Dendritic cell treated with granulocyte-macrophage colony-stimulating factor and Interleukin-4, amounts not matched to agents 40 ng/mL and 50 ng/mL, for 4 days (primary cell): ENCODE results near the gene CD72.
A peak's percentile ranks its signal among the peaks of the same experiment; 100 is the strongest.

Experiments used
- H3K27ac Mint-ChIP-seq: one replicate; pipeline ENCODE4 v1.8.0; 2022; ENCODE audit warnings: mild to moderate bottlenecking, mixed read lengths
- H3K27me3 Mint-ChIP-seq: one replicate; pipeline ENCODE4 v1.8.0; 2022; ENCODE audit warnings: mild to moderate bottlenecking, mixed read lengths
- H3K36me3 Mint-ChIP-seq: one replicate; pipeline ENCODE4 v1.8.0; 2022; ENCODE audit warnings: low read depth, mixed read lengths
- H3K4me1 Mint-ChIP-seq: one replicate; pipeline ENCODE4 v1.8.0; 2022; ENCODE audit warnings: low read depth, mixed read lengths
- H3K4me3 Mint-ChIP-seq: one replicate; pipeline ENCODE4 v1.8.0; 2022; ENCODE audit warnings: mild to moderate bottlenecking, moderate library complexity, mixed read lengths
- H3K9me3 Mint-ChIP-seq: one replicate; pipeline ENCODE4 v1.8.0; 2022; ENCODE audit warnings: mixed read lengths
- intact Hi-C: fragments of 100-400 bp; cut with micrococcal nuclease; formaldehyde crosslinking; loops from one replicate; pipeline ENCODE4 v1.15.0; 2022

The CD72 gene, protein sequence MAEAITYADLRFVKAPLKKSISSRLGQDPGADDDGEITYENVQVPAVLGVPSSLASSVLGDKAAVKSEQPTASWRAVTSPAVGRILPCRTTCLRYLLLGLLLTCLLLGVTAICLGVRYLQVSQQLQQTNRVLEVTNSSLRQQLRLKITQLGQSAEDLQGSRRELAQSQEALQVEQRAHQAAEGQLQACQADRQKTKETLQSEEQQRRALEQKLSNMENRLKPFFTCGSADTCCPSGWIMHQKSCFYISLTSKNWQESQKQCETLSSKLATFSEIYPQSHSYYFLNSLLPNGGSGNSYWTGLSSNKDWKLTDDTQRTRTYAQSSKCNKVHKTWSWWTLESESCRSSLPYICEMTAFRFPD

DNA sequence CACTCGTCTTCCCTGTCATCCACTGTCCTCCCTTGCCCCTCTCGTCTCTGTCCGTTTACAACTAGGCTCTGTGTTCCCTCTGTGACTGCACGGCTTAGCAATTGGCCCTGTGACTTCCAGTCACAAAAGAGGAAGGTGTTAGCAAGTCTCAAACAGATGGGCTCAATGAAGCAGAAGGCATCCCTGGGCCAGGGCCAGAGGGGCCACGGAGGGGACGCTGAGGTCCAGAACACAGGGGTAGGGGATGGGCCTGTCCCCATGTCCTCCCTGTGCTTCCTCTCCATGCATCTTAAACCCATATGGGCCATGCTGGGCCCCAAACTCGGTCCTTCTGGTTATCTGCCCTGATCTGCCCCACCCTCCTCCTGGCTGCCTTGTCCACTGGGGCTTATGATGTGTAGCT, at the start of gene CD72:
Gene CD72, minus strand, starts transcription at position 89 of the 403 bp plus-strand sequence. CDS start 110 bp downstream, outside the sequence.
- peak within 1 kb of the TSS; percentile 76 for H3K27ac Mint-ChIP-seq
- peak within 1 kb of the TSS; percentile 60 for H3K4me3 Mint-ChIP-seq
- peaks cover 54% of the 10 kb centered on the region for H3K4me1 Mint-ChIP-seq
- no peaks in the 10 kb centered on the region for H3K9me3 Mint-ChIP-seq
- H3K27me3 Mint-ChIP-seq, result peaks cover 38% of the 10 kb centered on the region
- H3K36me3 Mint-ChIP-seq, result no peaks in the 10 kb centered on the region
- intact Hi-C loops, result no loop called here

DNA sequence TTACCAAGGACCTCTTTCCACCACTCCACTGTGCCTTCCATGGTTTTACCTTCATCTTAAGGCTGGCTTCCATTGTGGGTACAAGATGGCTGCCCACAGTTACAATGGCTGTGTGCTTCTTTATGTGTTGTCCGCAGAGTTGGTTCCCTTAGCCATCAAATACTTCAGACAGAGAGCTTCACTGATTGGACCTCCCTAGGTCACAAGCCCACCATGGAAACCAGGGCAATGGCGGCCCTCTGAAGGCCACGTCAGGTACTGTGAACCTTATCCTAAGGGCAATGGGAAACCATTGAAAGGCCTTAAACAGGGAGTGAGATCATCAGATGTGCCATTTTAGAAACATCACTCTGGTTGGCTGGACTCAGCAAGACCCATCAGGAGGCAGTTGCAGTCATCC, 49.7 kb upstream of the CD72 start:
- intact Hi-C loops, result no loop called here
- H3K27me3 Mint-ChIP-seq, result peaks cover 2% of the 10 kb centered on the region
- H3K4me1 Mint-ChIP-seq, result peaks cover 20% of the 10 kb centered on the region
- no peak overlapping the region for H3K4me3 Mint-ChIP-seq
- H3K9me3 Mint-ChIP-seq, result no peaks in the 10 kb centered on the region
- no peaks in the 10 kb centered on the region for H3K36me3 Mint-ChIP-seq
- H3K27ac Mint-ChIP-seq, result no peak overlapping the region

DNA sequence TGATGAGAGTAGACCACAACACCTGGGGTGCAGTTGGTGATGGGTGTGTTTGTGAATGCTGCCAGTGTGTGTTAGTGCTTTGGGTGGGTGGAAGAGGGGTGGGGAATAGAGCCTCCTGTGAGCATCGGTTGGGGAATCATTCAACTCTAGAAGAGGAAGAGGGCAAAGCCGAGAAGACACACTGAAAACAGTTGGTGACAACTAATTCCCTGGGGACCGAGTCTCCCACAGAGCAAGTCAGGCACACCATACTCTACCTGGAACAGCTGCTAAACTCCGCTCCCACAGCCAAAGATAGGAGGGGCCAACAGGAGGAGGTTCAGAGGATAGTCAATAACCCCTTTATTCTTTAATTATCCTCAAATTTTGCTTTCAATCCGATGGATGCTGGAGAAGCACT, 48.3 kb upstream of the CD72 start:
- Mint-ChIP-seq H3K36me3 (peaks cover 6% of the 10 kb centered on the region), H3K4me3 (no peak overlapping the region), H3K27me3 (peaks cover 2% of the 10 kb centered on the region), H3K4me1 (peaks cover 33% of the 10 kb centered on the region), H3K9me3 (no peaks in the 10 kb centered on the region), H3K27ac (no peak overlapping the region)
- intact Hi-C loops, result no loop called here

DNA sequence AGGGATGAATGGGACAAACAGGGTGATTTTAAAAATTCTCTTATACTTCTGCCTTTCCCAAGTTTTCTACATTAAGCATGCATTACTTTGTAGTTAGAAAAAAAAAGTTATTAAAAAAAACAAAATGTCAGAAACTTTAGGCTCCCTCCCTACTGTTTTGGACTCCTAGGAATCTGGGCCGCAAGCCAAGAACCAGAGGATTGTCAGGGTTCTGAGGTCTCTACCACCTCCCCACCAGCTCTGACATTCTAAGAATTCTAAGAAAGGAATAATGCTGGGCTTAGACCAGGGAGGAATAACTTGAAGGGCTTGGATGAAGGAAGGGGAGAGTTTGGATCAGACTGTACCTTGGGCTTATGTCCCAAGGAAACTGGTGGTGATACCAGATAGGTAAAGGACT, 47.8 kb upstream of the CD72 start:
- H3K27me3 Mint-ChIP-seq, result peaks cover 2% of the 10 kb centered on the region
- no peaks in the 10 kb centered on the region for H3K9me3 Mint-ChIP-seq
- H3K27ac Mint-ChIP-seq, result no peak overlapping the region
- peaks cover 11% of the 10 kb centered on the region for H3K36me3 Mint-ChIP-seq
- no peak overlapping the region for H3K4me3 Mint-ChIP-seq
- intact Hi-C loops, result no loop called here
- peaks cover 34% of the 10 kb centered on the region for H3K4me1 Mint-ChIP-seq

DNA sequence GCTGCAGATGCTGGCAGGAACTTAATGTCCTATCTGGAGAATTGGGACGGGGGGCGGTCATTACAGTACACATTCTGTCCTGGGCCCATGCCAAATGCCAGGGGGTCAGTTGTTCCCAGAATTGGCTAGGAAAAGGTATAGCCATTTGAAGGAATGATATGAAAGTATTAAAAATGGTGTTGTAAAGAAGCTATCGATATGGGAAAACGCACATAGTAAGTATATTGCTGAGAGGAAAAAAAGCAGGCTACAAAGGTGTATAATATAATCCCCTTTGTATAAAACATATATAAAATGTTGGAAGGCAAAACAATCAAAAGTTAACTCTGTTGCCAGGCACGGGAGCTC, 47.2 kb upstream of the CD72 start:
- Mint-ChIP-seq H3K27me3 (peaks cover 2% of the 10 kb centered on the region), H3K27ac (peak overlapping the region; percentile 56), H3K4me1 (peaks cover 40% of the 10 kb centered on the region), H3K36me3 (peaks cover 17% of the 10 kb centered on the region), H3K4me3 (peak overlapping the region; percentile 85), H3K9me3 (no peaks in the 10 kb centered on the region)
- intact Hi-C loops, result no loop called here

- peaks cover 24% of the 10 kb centered on the region for H3K36me3 Mint-ChIP-seq
- intact Hi-C loops, result no loop called here
- H3K4me1 Mint-ChIP-seq, result peaks cover 47% of the 10 kb centered on the region
- no peaks in the 10 kb centered on the region for H3K9me3 Mint-ChIP-seq
- peak within 1 kb of the TSS; percentile 85 for H3K4me3 Mint-ChIP-seq
- peak within 1 kb of the TSS; percentile 56 for H3K27ac Mint-ChIP-seq
- peaks cover 2% of the 10 kb centered on the region for H3K27me3 Mint-ChIP-seq
These were observed 46.6 kb upstream of the CD72 start, which contains the start of gene ARHGEF39 for GRCh38 chr9:35664531-35665470. Gene ARHGEF39 (minus strand): TSS chr9:35665195. CDS start chr9:35665169, 26 bp downstream.

GRCh38 chr9:35662437-35662836, 44.2 kb upstream of the CD72 start:
- intact Hi-C loops, result no loop called here
- no peaks in the 10 kb centered on the region for H3K27me3 Mint-ChIP-seq
- H3K36me3 Mint-ChIP-seq, result peaks cover 37% of the 10 kb centered on the region
- peaks cover 60% of the 10 kb centered on the region for H3K4me1 Mint-ChIP-seq
- H3K9me3 Mint-ChIP-seq, result no peaks in the 10 kb centered on the region
- peak overlapping the region; percentile 39 for H3K27ac Mint-ChIP-seq
- no peak overlapping the region for H3K4me3 Mint-ChIP-seq

DNA sequence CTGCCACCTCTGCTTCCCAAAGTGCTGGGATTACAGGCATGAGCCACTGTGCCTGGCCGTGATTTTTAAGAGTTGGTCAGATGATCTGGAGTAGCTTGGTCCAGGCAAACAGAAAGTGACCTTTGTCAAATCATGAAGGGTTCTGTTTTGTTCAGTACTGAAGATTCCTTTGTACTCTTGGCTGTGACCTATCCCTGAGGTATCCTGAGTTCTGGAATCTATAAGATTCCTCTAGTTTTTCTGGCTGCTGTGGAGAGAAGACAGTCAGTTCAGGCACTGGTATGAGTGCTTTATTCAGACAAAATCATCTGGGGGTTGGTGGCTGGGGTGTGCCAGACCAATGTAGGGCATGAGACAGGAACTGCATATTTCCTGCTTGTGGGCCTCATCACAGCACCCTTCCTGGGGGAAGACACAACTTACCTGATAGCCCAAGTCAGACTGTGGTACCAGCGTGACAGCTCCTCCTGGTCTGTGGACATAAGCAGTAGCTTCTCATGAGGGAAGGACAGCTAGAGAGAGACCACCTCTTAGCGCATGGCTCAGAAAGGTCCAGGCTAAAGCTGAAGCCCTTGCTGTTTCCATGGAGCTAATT, 43.6 kb upstream of the CD72 start:
- peaks cover 37% of the 10 kb centered on the region for H3K36me3 Mint-ChIP-seq
- no peaks in the 10 kb centered on the region for H3K9me3 Mint-ChIP-seq
- peaks cover 66% of the 10 kb centered on the region for H3K4me1 Mint-ChIP-seq
- peak overlapping the region; percentile 39 for H3K27ac Mint-ChIP-seq
- no peaks in the 10 kb centered on the region for H3K27me3 Mint-ChIP-seq
- intact Hi-C loops, result no loop called here
- no peak overlapping the region for H3K4me3 Mint-ChIP-seq

DNA sequence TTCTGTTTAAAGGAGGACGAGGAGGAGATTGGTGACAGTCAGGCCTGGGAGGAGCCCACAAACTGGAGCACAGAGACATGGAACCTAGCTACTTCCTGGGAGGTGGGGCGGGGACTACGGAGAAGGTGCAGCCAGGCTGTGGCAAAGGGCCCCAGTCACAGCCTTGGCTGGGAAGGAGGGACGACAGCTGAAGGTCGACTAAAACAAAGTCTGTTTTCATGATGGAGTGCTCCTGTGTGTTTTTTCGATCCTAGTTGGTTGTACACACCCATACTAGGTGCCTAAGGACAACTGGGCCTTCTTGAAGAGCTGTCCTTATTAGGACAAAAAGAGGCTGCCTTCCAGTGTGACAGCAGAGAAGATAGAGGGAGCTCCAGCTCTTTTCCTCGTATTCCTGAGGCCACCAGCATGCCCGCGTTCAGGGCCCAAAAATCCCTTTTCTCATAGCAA, 42.8 kb upstream of the CD72 start:
- Mint-ChIP-seq H3K4me3 (no peak overlapping the region), H3K4me1 (peaks cover 75% of the 10 kb centered on the region), H3K27ac (no peak overlapping the region), H3K27me3 (no peaks in the 10 kb centered on the region), H3K9me3 (no peaks in the 10 kb centered on the region), H3K36me3 (peaks cover 37% of the 10 kb centered on the region)
- intact Hi-C loops, result no loop called here

DNA sequence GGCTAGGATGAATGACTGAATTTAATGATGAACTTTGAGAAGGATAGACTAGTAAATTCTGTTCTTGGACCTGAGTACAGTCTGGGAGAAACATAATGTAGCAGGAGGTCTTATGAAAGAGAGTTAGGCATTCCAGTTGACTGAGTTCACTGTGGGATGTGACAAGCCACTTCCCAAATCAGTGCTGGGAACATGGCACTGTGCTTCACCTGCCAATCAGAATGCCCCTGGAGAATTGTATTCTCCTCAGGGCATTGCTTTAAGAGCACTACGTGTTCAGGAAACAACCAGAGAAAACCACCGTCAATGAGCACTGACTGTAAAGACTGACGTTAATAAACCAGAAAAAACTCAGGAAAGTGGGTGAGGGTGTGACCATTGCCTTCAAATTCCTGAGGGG, 41.1 kb upstream of the CD72 start:
- intact Hi-C loops, result loop anchor here (2.0 kb wide), 1 partner anchor 55 kb away; the partner anchor contains the start of gene TESK1
- Mint-ChIP-seq H3K27ac (peak overlapping the region; percentile 95), H3K27me3 (peaks cover 2% of the 10 kb centered on the region), H3K36me3 (peaks cover 37% of the 10 kb centered on the region), H3K9me3 (no peaks in the 10 kb centered on the region), H3K4me3 (peak overlapping the region; percentile 90), H3K4me1 (peaks cover 69% of the 10 kb centered on the region)

GRCh38 chr9:35658968-35659220, 40.7 kb upstream of the CD72 start:
- peaks cover 65% of the 10 kb centered on the region for H3K4me1 Mint-ChIP-seq
- no peaks in the 10 kb centered on the region for H3K9me3 Mint-ChIP-seq
- H3K27ac Mint-ChIP-seq, result peak overlapping the region; percentile 95
- intact Hi-C loops, result loop anchor here (2.0 kb wide), 1 partner anchor 54 kb away; the partner anchor contains the start of gene TESK1
- peaks cover 2% of the 10 kb centered on the region for H3K27me3 Mint-ChIP-seq
- peaks cover 37% of the 10 kb centered on the region for H3K36me3 Mint-ChIP-seq
- H3K4me3 Mint-ChIP-seq, result peak overlapping the region; percentile 90

DNA sequence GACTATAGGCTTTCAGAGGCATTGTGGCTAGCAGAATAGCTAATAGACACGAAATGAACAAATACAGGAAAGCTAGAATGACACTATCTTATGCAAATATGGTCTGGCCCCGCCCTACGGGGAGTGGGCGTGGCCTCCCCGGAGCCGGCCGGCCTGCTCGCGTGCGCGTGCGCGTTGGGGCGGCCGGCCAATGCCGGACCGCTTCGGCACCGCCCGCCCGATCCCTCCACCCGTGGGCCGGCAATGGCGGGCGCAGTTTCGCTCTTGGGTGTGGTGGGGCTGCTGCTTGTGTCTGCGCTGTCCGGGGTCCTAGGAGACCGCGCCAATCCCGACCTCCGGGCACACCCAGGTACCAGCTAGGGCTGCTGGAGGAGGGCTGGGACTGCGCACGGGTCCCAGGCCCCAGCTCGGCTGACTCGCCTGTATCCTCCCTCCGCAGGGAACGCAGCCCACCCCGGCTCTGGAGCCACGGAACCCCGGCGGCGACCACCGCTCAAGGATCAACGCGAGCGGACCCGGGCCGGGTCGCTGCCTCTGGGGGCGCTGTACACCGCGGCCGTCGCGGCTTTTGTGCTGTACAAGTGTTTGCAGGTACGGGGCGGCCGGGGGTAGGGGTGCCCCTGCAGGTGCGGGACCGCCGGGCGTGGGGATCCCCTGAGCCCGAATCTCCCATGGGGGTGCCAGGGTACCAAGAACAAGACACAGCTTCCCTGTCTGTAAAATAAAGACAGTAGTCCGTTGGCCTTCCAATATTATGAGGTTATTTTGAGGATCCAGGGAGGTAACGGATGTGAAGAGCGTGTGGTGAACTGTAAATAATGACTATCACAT, 40.1 kb upstream of the CD72 start, which contains the start of gene CCDC107:
Gene CCDC107, plus strand, starts transcription at position 156 of the 831 bp plus-strand sequence. Its CDS starts 88 bp downstream, at position 244.
- H3K27me3 Mint-ChIP-seq, result peaks cover 2% of the 10 kb centered on the region
- H3K36me3 Mint-ChIP-seq, result peaks cover 37% of the 10 kb centered on the region

GRCh38 chr9:35657546-35658136, 39.4 kb upstream of the CD72 start, which contains the start of gene RMRP:
Gene RMRP (minus strand): TSS chr9:35658019.
- peak within 1 kb of the TSS; percentile 95 for H3K27ac Mint-ChIP-seq
- intact Hi-C loops, result loop anchor here (1.0 to 2.0 kb wide), 2 partner anchors 8 to 53 kb away; partner anchors contain the start of gene TESK1
- H3K27me3 Mint-ChIP-seq, result peaks cover 2% of the 10 kb centered on the region
- H3K4me1 Mint-ChIP-seq, result peaks cover 65% of the 10 kb centered on the region
- H3K4me3 Mint-ChIP-seq, result peak within 1 kb of the TSS; percentile 90
- H3K36me3 Mint-ChIP-seq, result peaks cover 37% of the 10 kb centered on the region
- no peaks in the 10 kb centered on the region for H3K9me3 Mint-ChIP-seq

More for the DNA sequence above, 40.1 kb upstream of the CD72 start, which contains the start of gene CCDC107:
- H3K9me3 Mint-ChIP-seq, result no peaks in the 10 kb centered on the region
- intact Hi-C loops, result loop anchor here (2.0 kb wide), 1 partner anchor 54 kb away; the partner anchor contains the start of gene TESK1
- peaks cover 62% of the 10 kb centered on the region for H3K4me1 Mint-ChIP-seq
- H3K27ac Mint-ChIP-seq, result peak within 1 kb of the TSS; percentile 95
- peak within 1 kb of the TSS; percentile 90 for H3K4me3 Mint-ChIP-seq
